Activated naive CD8-positive, alpha-beta T cell (primary cell): ENCODE results near the gene CFAP58.

Experiments
- H3K27ac Mint-ChIP-seq: one replicate; pipeline ENCODE4 v1.8.0; 2021; ENCODE audit warnings: mixed read lengths
- H3K27me3 Mint-ChIP-seq: one replicate; pipeline ENCODE4 v1.8.0; 2021; ENCODE audit warnings: mixed read lengths
- H3K36me3 Mint-ChIP-seq: one replicate; pipeline ENCODE4 v1.8.0; 2021; ENCODE audit warnings: mixed read lengths
- H3K4me1 Mint-ChIP-seq: one replicate; pipeline ENCODE4 v1.8.0; 2021; ENCODE audit warnings: low read depth, mixed read lengths
- H3K4me3 Mint-ChIP-seq: one replicate; pipeline ENCODE4 v1.8.0; 2021; ENCODE audit warnings: mild to moderate bottlenecking, mixed read lengths
- H3K9me3 Mint-ChIP-seq: one replicate; pipeline ENCODE4 v1.8.0; 2021; ENCODE audit warnings: low read depth, mixed read lengths

The CFAP58 gene

GRCh38 chr10:104406715-104407650 is 53.4 kb downstream of the CFAP58 start:
- Mint-ChIP-seq H3K4me3 (no peak overlapping the region), H3K36me3 (no peaks in the 10 kb centered on the region), H3K27me3 (peaks cover 11% of the 10 kb centered on the region), H3K9me3 (no peaks in the 10 kb centered on the region), H3K27ac (no peak overlapping the region), H3K4me1 (peaks cover 8% of the 10 kb centered on the region)

- no peak overlapping the region for H3K27ac Mint-ChIP-seq
- no peak overlapping the region for H3K4me3 Mint-ChIP-seq
- H3K4me1 Mint-ChIP-seq = no peaks in the 10 kb centered on the region
- H3K27me3 Mint-ChIP-seq = peaks cover 23% of the 10 kb centered on the region
- no peaks in the 10 kb centered on the region for H3K9me3 Mint-ChIP-seq
- H3K36me3 Mint-ChIP-seq = no peaks in the 10 kb centered on the region
Observed at GRCh38 chr10:104413528-104413927, 59.9 kb downstream of the CFAP58 start.

- Mint-ChIP-seq H3K27ac (no peak overlapping the region), H3K36me3 (no peaks in the 10 kb centered on the region), H3K4me1 (no peaks in the 10 kb centered on the region), H3K9me3 (no peaks in the 10 kb centered on the region), H3K27me3 (peaks cover 18% of the 10 kb centered on the region), H3K4me3 (no peak overlapping the region)
Observed at GRCh38 chr10:104415526-104416165, 62.0 kb downstream of the CFAP58 start.

- H3K4me1 Mint-ChIP-seq = no peaks in the 10 kb centered on the region
Observed at GRCh38 chr10:104416851-104417250, 63.2 kb downstream of the CFAP58 start.

GRCh38 chr10:104417637-104418292 is 64.1 kb downstream of the CFAP58 start:
- Mint-ChIP-seq H3K4me1 (no peaks in the 10 kb centered on the region), H3K9me3 (no peaks in the 10 kb centered on the region)

More at GRCh38 chr10:104416851-104417250, 63.2 kb downstream of the CFAP58 start:
- H3K9me3 Mint-ChIP-seq = no peaks in the 10 kb centered on the region
- no peak overlapping the region for H3K27ac Mint-ChIP-seq
- H3K4me3 Mint-ChIP-seq = no peak overlapping the region
- no peaks in the 10 kb centered on the region for H3K36me3 Mint-ChIP-seq
- H3K27me3 Mint-ChIP-seq = peaks cover 18% of the 10 kb centered on the region

GRCh38 chr10:104424719-104425118 is 71.1 kb downstream of the CFAP58 start:
- Mint-ChIP-seq H3K4me1 (no peaks in the 10 kb centered on the region), H3K36me3 (no peaks in the 10 kb centered on the region), H3K4me3 (no peak overlapping the region), H3K27ac (no peak overlapping the region), H3K27me3 (no peaks in the 10 kb centered on the region), H3K9me3 (no peaks in the 10 kb centered on the region)

More at GRCh38 chr10:104417637-104418292, 64.1 kb downstream of the CFAP58 start:
- H3K27me3 Mint-ChIP-seq = peaks cover 18% of the 10 kb centered on the region
- no peak overlapping the region for H3K27ac Mint-ChIP-seq
- H3K36me3 Mint-ChIP-seq = no peaks in the 10 kb centered on the region
- no peak overlapping the region for H3K4me3 Mint-ChIP-seq

GRCh38 chr10:104427989-104428388 is 74.4 kb downstream of the CFAP58 start:
- peaks cover 4% of the 10 kb centered on the region for H3K27me3 Mint-ChIP-seq

GRCh38 chr10:104429846-104430245 is 76.2 kb downstream of the CFAP58 start:
- no peaks in the 10 kb centered on the region for H3K36me3 Mint-ChIP-seq

More at GRCh38 chr10:104427989-104428388, 74.4 kb downstream of the CFAP58 start:
- Mint-ChIP-seq H3K4me1 (no peaks in the 10 kb centered on the region), H3K36me3 (no peaks in the 10 kb centered on the region), H3K4me3 (no peak overlapping the region), H3K27ac (no peak overlapping the region), H3K9me3 (no peaks in the 10 kb centered on the region)

GRCh38 chr10:104430360-104430759 is 76.7 kb downstream of the CFAP58 start:
- no peaks in the 10 kb centered on the region for H3K36me3 Mint-ChIP-seq
- H3K9me3 Mint-ChIP-seq = no peaks in the 10 kb centered on the region
- H3K27me3 Mint-ChIP-seq = peaks cover 9% of the 10 kb centered on the region
- H3K4me1 Mint-ChIP-seq = no peaks in the 10 kb centered on the region
- H3K27ac Mint-ChIP-seq = no peak overlapping the region
- H3K4me3 Mint-ChIP-seq = no peak overlapping the region

More at GRCh38 chr10:104429846-104430245, 76.2 kb downstream of the CFAP58 start:
- Mint-ChIP-seq H3K27ac (no peak overlapping the region), H3K4me3 (no peak overlapping the region), H3K9me3 (no peaks in the 10 kb centered on the region), H3K4me1 (no peaks in the 10 kb centered on the region), H3K27me3 (peaks cover 8% of the 10 kb centered on the region)

- Mint-ChIP-seq H3K36me3 (no peaks in the 10 kb centered on the region), H3K27ac (no peak overlapping the region), H3K9me3 (no peaks in the 10 kb centered on the region), H3K27me3 (peaks cover 13% of the 10 kb centered on the region), H3K4me1 (no peaks in the 10 kb centered on the region), H3K4me3 (no peak overlapping the region)
Observed at GRCh38 chr10:104433669-104434068, 80.0 kb downstream of the CFAP58 start.

- Mint-ChIP-seq H3K36me3 (no peaks in the 10 kb centered on the region), H3K9me3 (no peaks in the 10 kb centered on the region), H3K4me3 (no peak overlapping the region), H3K27ac (no peak overlapping the region), H3K27me3 (peaks cover 13% of the 10 kb centered on the region), H3K4me1 (no peaks in the 10 kb centered on the region)
Observed at GRCh38 chr10:104434601-104435000, 81.0 kb downstream of the CFAP58 start.

- Mint-ChIP-seq H3K4me3 (no peak overlapping the region), H3K36me3 (no peaks in the 10 kb centered on the region), H3K4me1 (no peaks in the 10 kb centered on the region), H3K27me3 (peaks cover 13% of the 10 kb centered on the region), H3K27ac (no peak overlapping the region), H3K9me3 (no peaks in the 10 kb centered on the region)
Observed at GRCh38 chr10:104435822-104436221, 82.2 kb downstream of the CFAP58 start.

GRCh38 chr10:104437226-104437625 is 83.6 kb downstream of the CFAP58 start:
- H3K4me1 Mint-ChIP-seq = no peaks in the 10 kb centered on the region
- H3K9me3 Mint-ChIP-seq = no peaks in the 10 kb centered on the region
- H3K36me3 Mint-ChIP-seq = no peaks in the 10 kb centered on the region
- H3K4me3 Mint-ChIP-seq = no peak overlapping the region
- no peak overlapping the region for H3K27ac Mint-ChIP-seq
- peaks cover 9% of the 10 kb centered on the region for H3K27me3 Mint-ChIP-seq

GRCh38 chr10:104440221-104440620 is 86.6 kb downstream of the CFAP58 start:
- Mint-ChIP-seq H3K9me3 (no peaks in the 10 kb centered on the region), H3K4me3 (no peak overlapping the region), H3K27me3 (peaks cover 4% of the 10 kb centered on the region), H3K4me1 (no peaks in the 10 kb centered on the region), H3K27ac (no peak overlapping the region), H3K36me3 (no peaks in the 10 kb centered on the region)
